IMR-90 (cell line): ENCODE measurements around the gene SQSTM1. TPM values are rescaled to one million over a fixed set of nuclear protein-coding genes. Genes with fewer than 3 reads are reported as not detected.

Source experiments
- ATAC-seq: fragments of 200-7000 bp; cut with Tn5 transposase; 2 replicates; pipeline ENCODE4 v1.9.1; 2020; ENCODE audit warnings: low read depth, mild to moderate bottlenecking, moderate library complexity
- BruUV-seq: library from RNA; stranded (reverse); fragments of 400-500 nt; replicated peaks from 2 replicates; lab custom pipeline; 2021; lab: Mats Ljungman, UMichigan
- CTCF ChIA-PET: fragments of 300-600 bp; formaldehyde crosslinking; extraction: SDS; loops from one replicate; lab custom pipeline; 2021; ENCODE audit warnings: antibody characterized with exemption; lab: Yijun Ruan, JAX
- POLR2A ChIA-PET: fragments of 300-600 bp; sonication (Branson Sonifier 250); formaldehyde crosslinking; loops from one replicate; lab custom pipeline; 2022; ENCODE audit warnings: antibody characterized with exemption; ENCODE audit not compliant: unreplicated experiment; lab: Charles Lee
- DNase-seq: peaks from one replicate; pipeline ENCODE4 v3.0.0; 2013
- H2AFZ ChIP-seq: replicated peaks from 2 replicates; pipeline ENCODE3; 2013; ENCODE audit warnings: low read length, mild to moderate bottlenecking; ENCODE audit not compliant: poor library complexity
- H2AK5ac ChIP-seq: 2 replicates; pipeline ENCODE4 v1.6.1; 2013; ENCODE audit warnings: low read depth, low read length, inconsistent platforms
- H2AK9ac ChIP-seq: replicated peaks from 2 replicates; pipeline ENCODE3; 2013; ENCODE audit warnings: mild to moderate bottlenecking, low read depth, low read length, moderate library complexity; ENCODE audit not compliant: poor library complexity
- H2BK120ac ChIP-seq: 2 replicates; pipeline ENCODE4 v1.6.1; 2013; ENCODE audit warnings: low read depth, low read length, inconsistent platforms
- H2BK15ac ChIP-seq: 3 replicates; pipeline ENCODE4 v1.6.1; 2013; ENCODE audit warnings: low read depth, low read length, inconsistent platforms
- H2BK20ac ChIP-seq: 2 replicates; pipeline ENCODE4 v1.6.1; 2013; ENCODE audit warnings: low read depth, mild to moderate bottlenecking, inconsistent platforms, low read length, moderate library complexity
- H2BK5ac ChIP-seq: 2 replicates; pipeline ENCODE4 v1.6.1; 2013; ENCODE audit warnings: mild to moderate bottlenecking, low read depth, low read length, inconsistent platforms; ENCODE audit not compliant: poor library complexity, severe bottlenecking
- H3K14ac ChIP-seq: replicated peaks from 2 replicates; pipeline ENCODE4 v1.6.1; 2013; ENCODE audit warnings: low read depth, low read length, inconsistent platforms
- H3K18ac ChIP-seq: 2 replicates; pipeline ENCODE4 v1.6.1; 2013; ENCODE audit warnings: low read depth, low read length, control low read depth
- H3K23ac ChIP-seq: 2 replicates; pipeline ENCODE4 v1.6.1; 2013; ENCODE audit warnings: low read depth, low read length, inconsistent platforms
- H3K27ac ChIP-seq: 2 replicates; pipeline ENCODE4 v1.5.1; 2013; ENCODE audit warnings: mild to moderate bottlenecking, control low read depth, low read length; ENCODE audit not compliant: insufficient read depth
- H3K27me3 ChIP-seq: 2 replicates; pipeline ENCODE4 v1.6.1; 2013; ENCODE audit warnings: low read length; ENCODE audit not compliant: control insufficient read depth, insufficient read depth
- H3K36me3 ChIP-seq: 2 replicates; pipeline ENCODE4 v1.6.1; 2013; ENCODE audit warnings: low read length, mixed read lengths; ENCODE audit not compliant: control insufficient read depth, insufficient read depth
- H3K4ac ChIP-seq: 2 replicates; pipeline ENCODE4 v1.6.1; 2013; ENCODE audit warnings: low read depth, low read length, inconsistent platforms
- H3K4me1 ChIP-seq: 2 replicates; pipeline ENCODE4 v1.6.1; 2013; ENCODE audit warnings: low read length, mixed read lengths; ENCODE audit not compliant: control insufficient read depth, insufficient read depth
- H3K4me2 ChIP-seq: 2 replicates; pipeline ENCODE4 v1.6.1; 2013; ENCODE audit warnings: low read depth, mild to moderate bottlenecking, control low read depth, low read length, moderate library complexity
- H3K4me3 ChIP-seq: 2 replicates; pipeline ENCODE4 v1.5.1; 2013; ENCODE audit warnings: low read depth, mild to moderate bottlenecking, control low read depth, low read length, moderate library complexity; ENCODE audit not compliant: insufficient read depth
- H3K56ac ChIP-seq: 2 replicates; pipeline ENCODE4 v1.6.1; 2013; ENCODE audit warnings: low read length, inconsistent platforms; ENCODE audit not compliant: insufficient read depth; ENCODE audit errors: extremely low read depth
- H3K79me1 ChIP-seq, 2 experiments: 2 replicates each; pipeline ENCODE4 v1.6.1; 2013; ENCODE audit warnings: low read length in 2 of 2, inconsistent platforms in 1 of 2, low read depth in 1 of 2
- H3K9ac ChIP-seq: 2 replicates; pipeline ENCODE4 v1.6.1; 2013; ENCODE audit warnings: low read depth, low read length, control low read depth
- H3K9me1 ChIP-seq: 2 replicates; pipeline ENCODE4 v1.6.1; 2013; ENCODE audit warnings: low read length, inconsistent platforms; ENCODE audit not compliant: insufficient read depth
- H3K9me3 ChIP-seq: 2 replicates; pipeline ENCODE4 v1.6.1; 2013; ENCODE audit warnings: low read length; ENCODE audit not compliant: control insufficient read depth, insufficient read depth
- H4K20me1 ChIP-seq: 2 replicates; pipeline ENCODE4 v1.6.1; 2013; ENCODE audit warnings: low read length, inconsistent platforms; ENCODE audit not compliant: insufficient read depth
- H4K5ac ChIP-seq: 2 replicates; pipeline ENCODE4 v1.6.1; 2013; ENCODE audit warnings: mild to moderate bottlenecking, low read depth, low read length, control low read depth
- H4K8ac ChIP-seq, 2 experiments: 2 replicates each; pipeline ENCODE4 v1.6.1; 2013; ENCODE audit warnings: low read depth in 2 of 2, low read length in 2 of 2, control low read depth in 1 of 2, inconsistent platforms in 1 of 2
- H4K91ac ChIP-seq: 2 replicates; pipeline ENCODE4 v1.6.1; 2013; ENCODE audit warnings: low read depth, low read length, inconsistent platforms; ENCODE audit not compliant: insufficient read depth
- BHLHE40 ChIP-seq: fragments of 150-350 bp; IDR thresholded peaks from 2 replicates; pipeline ENCODE4 v1.6.1; 2016; ENCODE audit warnings: mild to moderate bottlenecking, low read depth, low read length
- CEBPB ChIP-seq: IDR thresholded peaks from 2 replicates; pipeline ENCODE4 v1.6.1; 2012; ENCODE audit warnings: low read depth, low read length, improper control_type of control experiment
- CHD1 ChIP-seq: IDR thresholded peaks from 2 replicates; pipeline ENCODE4 v1.6.1; 2012; ENCODE audit warnings: low read depth, low read length, improper control_type of control experiment
- ELK1 ChIP-seq: fragments of 150-350 bp; IDR thresholded peaks from 2 replicates; pipeline ENCODE4 v1.6.1; 2016; ENCODE audit warnings: low read depth, mild to moderate bottlenecking, low read length, moderate library complexity, borderline replicate concordance
- FOS ChIP-seq: fragments of 150-350 bp; IDR thresholded peaks from 2 replicates; pipeline ENCODE4 v1.6.1; 2016; ENCODE audit warnings: low read depth, low read length
- MAFK ChIP-seq: IDR thresholded peaks from 2 replicates; pipeline ENCODE4 v1.6.1; 2012; ENCODE audit warnings: low read depth, low read length, improper control_type of control experiment
- MAZ ChIP-seq: IDR thresholded peaks from 2 replicates; pipeline ENCODE4 v1.6.1; 2012; ENCODE audit warnings: low read depth, mild to moderate bottlenecking, low read length, improper control_type of control experiment, moderate library complexity, borderline replicate concordance
- MXI1 ChIP-seq: IDR thresholded peaks from 2 replicates; pipeline ENCODE4 v1.6.1; 2012; ENCODE audit warnings: low read depth, mild to moderate bottlenecking, low read length, moderate library complexity, borderline replicate concordance
- NFE2L2 ChIP-seq: fragments of 150-350 bp; IDR thresholded peaks from 2 replicates; pipeline ENCODE4 v1.6.1; 2016; ENCODE audit warnings: low read depth, mild to moderate bottlenecking, low read length
- POLR2A ChIP-seq: IDR thresholded peaks from 2 replicates; pipeline ENCODE4 v1.6.1; 2012; ENCODE audit warnings: mild to moderate bottlenecking, low read depth, low read length
- RCOR1 ChIP-seq: IDR thresholded peaks from 2 replicates; pipeline ENCODE4 v1.6.1; 2012; ENCODE audit warnings: mild to moderate bottlenecking, low read length, improper control_type of control experiment; ENCODE audit not compliant: insufficient replicate concordance
- RFX5 ChIP-seq: IDR thresholded peaks from 2 replicates; pipeline ENCODE4 v1.8.0; 2012; ENCODE audit warnings: low read depth, mild to moderate bottlenecking, low read length, moderate library complexity
- WGBS, 2 experiments: methylation state at CpG; one replicate each; pipeline versions ENCODE4 v1.1.5 to v1.1.7; 2013; ENCODE audit warnings: missing lambda C conversion rate in 2 of 2; ENCODE audit not compliant: insufficient read length in 1 of 2; ENCODE audit errors: extremely low coverage in 2 of 2; 5-methylcytosine and 5-hydroxymethylcytosine counted together
- dilution Hi-C: fragments of 300-500 bp; cut with HindIII; formaldehyde crosslinking; loops from one replicate; pipeline ENCODE4 v1.14.3; 2018; ENCODE audit warnings: low sequenced_read_pairs; ENCODE audit not compliant: unreplicated experiment
- in situ Hi-C: fragments of 300-500 bp; cut with MboI; formaldehyde crosslinking; loops from 3 replicates; pipeline ENCODE4 v1.14.3; 2019; ENCODE audit warnings: low sequenced_read_pairs, inconsistent platforms, mixed read lengths
- intact Hi-C: fragments of 100-400 bp; cut with micrococcal nuclease; formaldehyde crosslinking; loops from 2 replicates; pipeline ENCODE4 v1.10.0; 2022
- polyA plus RNA-seq, 3 experiments: library from polyadenylated mRNA; depleted of rRNA; stranded (reverse); fragments of >200 nt; gene quantifications; 2 replicates each; pipeline ENCODE4 v1.2.3, GENCODE V29; 2012; ENCODE audit warnings: low replicate concordance in 1 of 3
- total RNA-seq: library from RNA; depleted of rRNA; stranded (reverse); fragments of >200 nt; gene quantifications from 2 replicates; pipeline ENCODE4 v1.2.3, GENCODE V29; 2012
- TF ChIP-seq, protein P1 (sequence below): conservative IDR thresholded peaks from 2 replicates; pipeline ENCODE4 v1.5.1; 2012; ENCODE audit warnings: mild to moderate bottlenecking, low read depth, low read length, improper control_type of control experiment

Gene SQSTM1
- total and polyA plus RNA-seq, 2 of the 4 experiments (the other 2 are of a cell fraction) = 152 to 184 TPM

- no peak for TF ChIP-seq RFX5
These were observed 57.7 kb downstream of the SQSTM1 start (continued) for GRCh38 chr5:179878222-179879002.

DNA sequence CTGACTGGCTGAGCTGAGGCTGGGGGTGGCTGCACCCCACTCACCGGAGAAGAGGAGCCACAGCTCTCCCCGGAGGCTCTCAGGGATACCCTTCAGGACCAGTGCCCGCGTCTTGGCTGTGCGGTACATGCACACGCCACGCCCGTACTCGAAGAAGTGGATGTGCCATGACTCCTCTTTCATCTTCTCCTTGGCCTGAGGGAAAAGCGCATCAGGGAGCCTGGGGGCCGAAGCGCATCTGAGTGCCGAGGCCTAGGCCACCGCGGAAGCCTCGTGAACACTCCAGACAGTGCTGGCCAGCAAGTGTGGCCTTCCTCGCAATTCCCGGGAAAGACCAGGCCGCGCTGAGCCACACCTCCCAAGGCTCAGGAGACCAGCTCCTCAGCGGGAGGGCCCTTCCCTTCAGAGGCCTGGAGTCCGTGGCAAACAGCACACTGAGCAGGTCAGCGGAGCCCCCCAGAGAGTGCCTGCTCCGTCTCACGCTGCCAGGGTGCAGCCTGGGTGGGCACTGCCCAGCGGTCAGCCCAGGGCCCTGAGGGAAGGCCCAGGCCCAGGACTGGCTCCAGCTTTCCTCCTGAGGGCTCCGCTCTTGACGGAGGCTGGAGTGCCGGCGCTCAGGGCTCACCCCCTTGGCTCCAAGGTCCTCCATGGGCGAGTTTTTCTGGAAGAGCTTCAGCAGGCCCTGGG lies 58.4 kb downstream of the SQSTM1 start:
- no peak overlapping the region for H3K4me2 ChIP-seq
- H3K56ac ChIP-seq = no peak overlapping the region
- H2AFZ ChIP-seq = peak overlapping the region; percentile 32
- no peaks in the 10 kb centered on the region for H4K20me1 ChIP-seq
- in situ Hi-C loops (no loop called here), intact Hi-C loops (no loop called here), dilution Hi-C loops (no loop called here)
- H3K27me3 ChIP-seq = no peaks in the 10 kb centered on the region
- POLR2A ChIA-PET = no interaction called here
- no peak overlapping the region for H3K18ac ChIP-seq
- no peak overlapping the region for H2BK120ac ChIP-seq
- H3K36me3 ChIP-seq = peaks cover 57% of the 10 kb centered on the region
- no peak overlapping the region for H2BK20ac ChIP-seq
- H3K14ac ChIP-seq = no peak overlapping the region
- no peak overlapping the region for H2BK5ac ChIP-seq
- H2BK15ac ChIP-seq = no peak overlapping the region
- BruUV-seq = no TSS peak
- H4K5ac ChIP-seq = no peak overlapping the region
- H3K9me1 ChIP-seq = no peaks in the 10 kb centered on the region
- no peak for ATAC-seq
- no peak overlapping the region for H2AK5ac ChIP-seq
- H3K79me1 ChIP-seq = peaks cover 0 to 5% of the 10 kb centered on the region in 2 experiments; a peak in 2 of 4 replicates
- H3K27ac ChIP-seq = no peak overlapping the region
- 98% methylated on average over 15 of the region's 31 CpGs; no CpG with 5 or more reads in 1 of the 2 experiments for WGBS, 2 experiments
- no peak overlapping the region for H4K91ac ChIP-seq
- no peak overlapping the region for H3K23ac ChIP-seq
- DNase-seq = no peak
- H3K4me1 ChIP-seq = no peaks in the 10 kb centered on the region
- CTCF ChIA-PET = no interaction called here
- no peak overlapping the region for H4K8ac ChIP-seq
- H3K4me3 ChIP-seq = no peak overlapping the region
- peak overlapping the region; percentile 28 for H2AK9ac ChIP-seq
- H3K9ac ChIP-seq = no peak overlapping the region
- peaks cover 10% of the 10 kb centered on the region for H3K9me3 ChIP-seq
- H3K4ac ChIP-seq = no peak overlapping the region
- no peak for TF ChIP-seq CEBPB
- no peak for TF ChIP-seq RFX5
- TF ChIP-seq ELK1 = no peak
- TF ChIP-seq FOS = no peak
- no peak for TF ChIP-seq POLR2A
- no peak for TF ChIP-seq MXI1
- no peak for TF ChIP-seq MAFK
- no peak for TF ChIP-seq CHD1
- TF ChIP-seq NFE2L2 = no peak
- no peak for TF ChIP-seq RCOR1
- TF ChIP-seq MAZ = no peak
- no peak for TF ChIP-seq BHLHE40
- TF ChIP-seq, protein P1, sequence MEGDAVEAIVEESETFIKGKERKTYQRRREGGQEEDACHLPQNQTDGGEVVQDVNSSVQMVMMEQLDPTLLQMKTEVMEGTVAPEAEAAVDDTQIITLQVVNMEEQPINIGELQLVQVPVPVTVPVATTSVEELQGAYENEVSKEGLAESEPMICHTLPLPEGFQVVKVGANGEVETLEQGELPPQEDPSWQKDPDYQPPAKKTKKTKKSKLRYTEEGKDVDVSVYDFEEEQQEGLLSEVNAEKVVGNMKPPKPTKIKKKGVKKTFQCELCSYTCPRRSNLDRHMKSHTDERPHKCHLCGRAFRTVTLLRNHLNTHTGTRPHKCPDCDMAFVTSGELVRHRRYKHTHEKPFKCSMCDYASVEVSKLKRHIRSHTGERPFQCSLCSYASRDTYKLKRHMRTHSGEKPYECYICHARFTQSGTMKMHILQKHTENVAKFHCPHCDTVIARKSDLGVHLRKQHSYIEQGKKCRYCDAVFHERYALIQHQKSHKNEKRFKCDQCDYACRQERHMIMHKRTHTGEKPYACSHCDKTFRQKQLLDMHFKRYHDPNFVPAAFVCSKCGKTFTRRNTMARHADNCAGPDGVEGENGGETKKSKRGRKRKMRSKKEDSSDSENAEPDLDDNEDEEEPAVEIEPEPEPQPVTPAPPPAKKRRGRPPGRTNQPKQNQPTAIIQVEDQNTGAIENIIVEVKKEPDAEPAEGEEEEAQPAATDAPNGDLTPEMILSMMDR = no peak
